Right forelimb (tissue), 1 donor: ENCODE measurements around the gene CHN1.

ENCODE experiments used
- DNase-seq: peaks from one replicate; pipeline ENCODE4 v3.0.0-alpha.2; 2018

Gene CHN1

DNA sequence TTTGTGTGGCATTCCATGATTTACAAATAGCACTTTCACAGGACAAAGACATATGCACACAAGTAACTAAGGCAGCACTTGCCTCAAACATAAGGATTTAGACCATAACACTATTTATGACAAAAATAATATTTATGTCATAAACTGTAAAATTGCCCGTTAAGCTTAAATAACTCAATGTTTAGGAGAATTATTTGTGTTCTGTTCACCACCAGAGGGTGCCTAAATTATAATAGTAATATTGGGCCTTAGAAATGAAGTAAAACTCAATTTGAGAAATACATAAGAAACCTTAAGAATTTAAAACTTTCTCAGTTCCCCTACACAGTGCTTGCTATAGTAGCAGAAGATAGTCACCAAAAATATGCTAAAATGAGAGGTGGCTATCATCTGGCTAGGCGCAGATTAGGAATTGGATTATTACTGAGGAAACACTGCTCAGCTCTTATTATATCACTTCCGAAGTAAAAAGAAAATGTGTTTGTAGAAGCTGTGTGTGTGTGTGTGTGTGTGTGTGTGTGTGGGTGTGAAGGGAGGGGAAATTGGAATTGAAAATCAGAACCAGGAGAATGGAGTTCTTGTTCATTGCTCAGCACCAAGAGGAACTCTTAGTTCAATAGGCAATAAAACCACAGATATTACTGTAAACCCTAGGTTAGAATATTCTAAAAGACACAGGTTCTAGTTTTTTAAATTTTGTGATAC, 4.9 kb upstream of the CHN1 start:
- DNase-seq, result no peak

DNA sequence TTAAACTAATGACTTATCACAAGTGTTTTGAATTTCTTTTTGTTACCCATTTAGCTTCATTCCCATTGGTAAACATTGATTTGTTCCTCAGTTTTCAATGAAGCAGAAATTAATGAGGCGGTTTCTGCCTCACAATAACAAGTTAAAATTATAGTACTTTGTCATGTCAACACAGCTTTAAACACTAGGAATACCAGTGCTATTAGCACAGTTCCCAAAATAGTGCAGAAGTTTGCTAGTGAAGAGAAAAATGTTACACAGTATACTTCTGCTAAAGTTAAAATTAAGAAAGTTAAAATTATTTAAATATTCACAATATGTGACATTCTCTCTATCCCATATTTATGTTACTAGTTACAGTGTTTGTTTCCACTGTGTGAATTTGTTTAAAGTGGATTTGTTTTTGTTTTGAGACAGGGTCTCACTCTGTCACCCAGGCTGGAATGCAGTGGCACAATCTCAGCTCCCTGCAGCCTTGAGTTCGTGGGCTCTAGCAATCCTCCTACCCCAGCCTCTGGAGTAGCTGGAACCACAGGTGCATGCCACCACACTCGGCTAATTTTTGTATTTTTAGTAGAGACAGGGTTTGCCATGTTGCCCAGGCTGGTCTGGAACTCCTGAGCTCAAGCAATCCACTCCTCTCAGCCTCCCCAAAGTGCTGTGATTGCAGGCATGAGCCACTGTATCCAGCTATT, 3.8 kb upstream of the CHN1 start:
- no peak for DNase-seq

DNA sequence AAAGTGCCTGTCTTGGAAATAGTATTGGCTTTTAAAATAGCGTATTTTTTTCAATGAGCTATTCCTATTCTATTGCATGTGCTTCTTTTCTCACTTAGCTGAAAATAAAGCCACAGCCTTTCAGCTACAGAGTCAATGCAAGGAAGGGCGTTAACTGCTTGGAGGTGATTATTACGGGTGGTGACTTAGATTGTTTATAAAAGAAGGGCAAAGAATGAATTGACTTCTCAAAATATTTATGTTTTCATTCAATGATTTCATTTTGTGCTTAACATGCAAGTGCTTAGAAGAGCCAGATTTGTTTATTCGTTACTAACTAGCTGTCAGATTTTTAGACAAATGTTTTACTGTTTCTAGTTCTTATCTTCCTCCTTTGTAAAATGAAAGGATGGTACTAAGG, 2.8 kb upstream of the CHN1 start:
- no peak for DNase-seq

DNA sequence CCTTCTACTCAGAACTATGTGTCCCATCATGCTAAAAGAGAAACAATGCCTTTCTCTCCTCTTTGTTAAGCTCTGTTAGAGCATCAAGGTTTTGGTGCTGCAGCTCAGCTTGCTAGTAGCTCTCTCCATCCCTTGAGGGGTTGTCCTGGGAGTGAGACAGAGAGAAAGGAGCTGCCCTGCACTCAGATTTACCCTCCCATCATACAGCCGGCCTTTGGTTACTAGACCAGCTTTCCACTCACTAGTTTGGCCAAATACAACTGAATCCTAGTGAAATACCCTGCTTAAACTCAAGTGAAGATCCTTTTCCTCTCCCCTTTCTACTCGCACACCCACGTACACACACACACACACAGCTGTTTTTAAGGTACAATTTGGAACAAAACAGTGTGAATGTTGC, 2.3 kb upstream of the CHN1 start:
- DNase-seq, result no peak

DNA sequence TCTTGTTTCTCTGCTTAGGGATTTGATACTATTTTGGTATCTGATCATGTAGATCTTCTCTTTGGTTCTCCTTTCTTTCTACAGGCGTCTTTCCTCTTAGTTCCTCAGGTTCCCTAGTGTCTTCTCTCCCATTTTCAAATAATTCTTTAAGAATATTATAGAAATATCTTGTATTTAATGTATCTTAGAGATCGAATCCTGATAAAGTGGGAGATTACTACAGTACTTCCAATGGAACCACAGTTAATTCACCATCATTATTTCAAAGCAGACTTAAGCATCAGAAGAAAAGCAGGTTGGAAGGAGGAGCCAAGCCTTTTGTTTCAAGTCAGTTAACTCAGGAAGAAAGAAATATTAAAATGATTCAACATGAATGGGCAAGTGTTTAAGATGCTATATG, 1.1 kb upstream of the CHN1 start:
- no peak for DNase-seq

DNA sequence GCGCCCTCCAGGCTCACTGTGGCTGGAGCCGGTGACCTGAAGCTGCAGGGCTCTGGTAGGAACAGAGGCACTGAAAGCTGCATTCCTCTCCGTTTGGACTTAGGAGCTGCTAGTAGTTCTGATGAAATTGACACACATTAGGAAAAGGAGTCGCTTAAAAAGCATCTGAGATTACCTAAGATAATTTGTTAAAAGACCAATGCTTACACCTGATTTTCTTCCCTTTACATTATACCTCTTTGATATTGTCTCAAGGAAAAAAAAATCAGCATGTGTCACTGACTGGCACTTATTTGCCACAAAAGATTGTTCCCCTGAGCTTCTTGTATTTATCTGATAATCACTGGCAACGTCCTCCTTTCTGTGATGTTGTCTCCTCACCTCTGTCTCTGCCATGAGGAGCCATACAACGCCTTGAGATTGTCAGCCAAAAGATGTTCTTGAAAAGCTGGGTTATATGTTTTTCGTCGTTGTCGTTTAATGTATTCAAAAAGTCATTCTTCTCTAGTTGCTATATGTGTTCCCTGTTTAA, 618 bp upstream of the CHN1 start:
- DNase-seq, result no peak

DNA sequence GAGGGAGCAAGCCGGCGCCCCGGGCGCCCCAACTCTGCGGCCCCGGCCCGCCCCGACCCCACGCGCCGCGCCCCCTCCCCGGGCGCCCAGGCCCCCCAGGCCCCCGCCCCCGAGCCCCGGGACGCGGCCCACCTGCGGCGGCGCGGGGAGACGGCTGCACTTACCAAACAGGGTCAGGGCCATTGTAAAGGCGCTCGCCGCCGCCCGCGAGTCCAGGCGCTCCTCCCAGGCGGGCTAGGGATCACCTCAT, 526 bp downstream of the CHN1 start:
- DNase-seq, result no peak

DNA sequence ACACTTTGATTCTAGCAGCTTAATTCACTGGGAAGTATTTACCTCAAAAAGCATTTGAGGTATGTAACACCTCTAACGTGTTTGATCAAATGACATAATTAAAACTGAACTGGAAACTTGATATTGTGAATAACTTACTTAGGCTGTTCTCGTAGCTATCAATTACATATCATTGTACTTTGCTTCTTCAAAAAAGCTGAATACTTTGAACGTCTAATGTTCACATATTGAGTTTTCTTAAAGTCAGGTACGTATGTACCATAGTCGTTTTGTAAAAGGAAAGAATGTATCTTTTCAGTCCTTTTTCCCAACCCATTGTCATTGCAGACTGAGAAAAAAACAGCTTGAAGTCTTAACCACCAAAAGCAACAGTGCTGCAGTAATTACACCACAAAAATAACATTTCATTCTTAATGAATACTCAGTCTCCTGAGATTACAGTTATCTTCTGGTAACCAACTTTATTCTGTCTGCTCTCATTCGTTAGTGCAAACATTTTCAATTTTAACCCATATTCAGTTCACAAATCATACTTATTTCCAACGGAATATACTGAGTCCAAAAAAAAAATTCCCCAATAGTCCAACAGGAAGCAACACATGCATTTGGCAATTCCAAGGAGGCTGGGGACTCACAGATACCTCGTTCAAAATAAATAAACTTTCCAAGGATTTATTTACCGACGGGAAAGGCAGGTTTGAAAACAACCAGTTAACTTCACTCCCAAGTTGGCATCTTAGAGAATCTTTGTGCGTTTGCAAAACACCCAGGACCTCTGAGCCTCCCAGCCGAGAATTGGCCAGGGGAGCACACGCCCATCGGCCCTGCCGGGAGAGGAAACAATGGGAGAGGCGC, 1.1 kb downstream of the CHN1 start:
- no peak for DNase-seq

DNA sequence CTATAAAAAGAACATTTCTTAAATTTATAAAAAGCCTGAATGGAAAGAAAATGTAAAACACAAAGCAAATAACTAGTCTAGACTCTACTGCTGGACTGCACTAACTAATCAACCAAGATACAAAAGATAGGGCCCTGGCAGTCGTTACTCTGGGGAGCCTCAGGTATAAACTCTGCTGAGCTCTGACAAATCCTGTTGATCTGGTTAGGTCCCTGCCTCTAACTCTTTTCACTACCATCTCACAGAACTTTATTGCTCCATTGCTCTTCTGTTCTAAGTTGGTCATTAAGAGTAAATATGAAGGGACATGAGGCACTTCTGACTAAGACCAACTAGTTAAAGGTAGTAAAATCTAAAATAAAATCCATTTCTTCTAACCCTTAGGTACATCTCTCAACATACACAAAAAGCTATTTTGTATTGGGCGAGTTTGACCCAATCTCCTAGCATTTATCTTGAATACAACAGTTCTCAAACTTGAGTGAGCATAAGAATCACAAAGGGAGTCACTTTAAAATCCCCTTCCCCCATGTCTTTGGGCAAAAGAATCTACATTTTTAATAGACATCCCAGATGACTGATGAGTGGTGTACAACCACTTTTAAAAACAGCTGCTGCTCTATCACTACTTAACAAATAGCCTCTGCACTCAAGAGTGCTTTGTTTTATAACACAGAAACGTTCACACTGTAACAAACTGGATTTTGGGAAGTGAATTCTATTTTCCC, 2.5 kb downstream of the CHN1 start:
- DNase-seq, result no peak

DNA sequence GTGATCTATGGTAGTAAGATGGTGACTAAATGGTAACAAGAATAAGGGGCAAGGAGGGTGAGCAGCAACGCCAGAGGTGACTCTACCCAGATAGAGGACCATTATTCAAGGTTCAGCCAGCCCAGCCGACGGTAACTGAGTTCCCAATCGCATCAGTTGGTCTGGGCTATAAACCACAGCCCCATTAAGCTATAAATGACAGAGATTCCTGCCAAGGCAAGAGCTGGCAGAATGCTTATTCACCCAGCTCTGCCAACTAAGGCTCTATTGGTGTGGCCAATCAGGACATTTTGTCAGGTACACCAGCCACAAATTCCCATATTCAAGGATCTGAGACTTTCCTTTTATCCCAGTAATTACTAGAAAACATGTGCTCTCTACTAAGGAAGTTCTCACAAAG, 3.6 kb downstream of the CHN1 start:
- DNase-seq, result no peak

DNA sequence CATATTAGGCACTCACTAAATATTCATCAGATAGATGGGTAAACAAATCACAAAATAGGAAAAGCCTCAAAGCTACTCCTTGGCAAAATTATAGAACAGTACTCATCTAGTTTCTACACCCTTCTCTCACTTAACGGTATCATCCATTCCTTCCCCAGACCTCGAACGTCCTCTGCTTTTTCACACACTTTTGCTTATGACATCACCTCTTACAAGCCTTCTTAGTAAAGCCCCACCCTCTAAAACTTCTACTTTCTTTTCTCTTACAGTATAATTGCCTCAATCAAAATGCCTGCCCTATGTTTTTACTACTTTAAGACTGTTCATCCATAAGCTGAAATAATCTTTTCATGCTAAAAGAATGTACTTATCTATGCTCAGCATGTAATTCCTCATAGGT, 8.1 kb downstream of the CHN1 start:
- no peak for DNase-seq

DNA sequence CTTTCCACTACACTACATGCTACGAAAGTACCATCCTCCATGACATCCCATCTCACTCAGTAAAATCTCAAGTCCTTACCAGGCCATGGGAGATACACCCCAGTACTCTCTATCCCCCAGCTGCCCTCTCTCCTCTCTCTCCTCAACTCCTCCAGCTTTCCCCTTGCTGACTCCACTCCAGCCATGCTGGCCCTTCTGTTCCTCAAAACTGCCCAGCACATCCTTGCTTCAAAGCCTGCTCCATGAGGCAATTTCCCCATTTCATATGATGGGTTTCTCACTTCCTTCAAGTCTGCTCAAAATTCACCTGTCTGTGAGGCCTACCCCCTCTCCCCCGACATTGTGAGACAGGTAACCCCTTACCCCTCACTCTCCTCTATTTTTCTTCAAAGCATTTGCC, 8.6 kb downstream of the CHN1 start:
- DNase-seq, result no peak

DNA sequence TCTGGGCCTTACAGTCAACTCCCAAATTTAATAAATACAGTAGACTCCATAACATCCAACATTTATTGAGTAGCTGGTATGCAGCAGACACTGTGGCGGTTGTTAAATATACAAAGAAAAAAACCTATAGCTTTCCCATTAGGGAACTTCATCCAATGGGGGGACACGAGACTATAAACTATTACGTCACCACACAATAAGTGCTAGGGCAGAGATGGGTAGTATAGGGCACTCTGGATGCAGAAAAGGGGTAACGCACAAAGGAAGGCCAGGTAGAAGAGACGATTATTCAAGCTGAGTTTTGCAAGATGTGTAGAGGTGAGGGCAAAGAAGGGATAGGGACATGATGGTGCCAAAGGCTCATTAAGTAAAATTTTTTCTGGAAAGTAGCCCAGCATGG, 10.8 kb downstream of the CHN1 start:
- no peak for DNase-seq

DNA sequence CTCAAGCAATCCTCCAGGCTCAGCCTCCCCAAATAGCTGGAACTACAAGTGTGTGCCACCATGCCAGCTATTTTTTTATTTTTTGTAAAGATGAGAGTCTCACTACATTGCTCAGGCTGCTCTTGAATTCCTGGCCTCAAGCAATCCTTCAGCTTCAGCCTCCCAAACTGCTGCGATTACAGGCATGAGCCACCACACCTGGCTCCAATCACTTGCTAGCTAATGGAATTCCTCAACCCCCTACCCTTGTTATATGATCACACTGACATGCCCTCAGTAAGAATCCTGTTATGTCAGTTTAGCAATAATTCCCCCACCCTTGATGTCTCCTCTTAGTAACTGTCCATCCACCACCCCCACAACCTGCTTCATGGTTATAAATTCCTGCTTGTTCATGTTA, 12.3 kb downstream of the CHN1 start:
- DNase-seq, result no peak

DNA sequence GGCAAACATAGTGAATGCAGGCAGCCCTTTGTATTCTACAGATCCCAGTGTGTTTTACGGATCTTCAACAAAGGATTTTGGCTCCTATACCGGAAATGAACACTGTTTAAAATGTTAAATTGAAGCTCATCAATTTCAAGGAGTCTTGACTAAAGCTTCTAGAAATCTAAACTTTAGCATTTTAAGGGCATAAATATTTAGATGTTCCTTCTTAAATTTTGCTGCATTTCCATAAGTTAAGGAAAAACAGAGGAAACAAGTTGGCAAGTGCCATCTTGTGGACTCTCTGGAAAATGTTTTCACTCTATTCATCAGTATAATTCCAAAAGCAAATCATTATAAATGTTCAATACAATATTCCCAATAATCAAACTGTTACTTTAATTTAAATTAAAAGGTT, 19.6 kb downstream of the CHN1 start:
- no peak for DNase-seq

DNA sequence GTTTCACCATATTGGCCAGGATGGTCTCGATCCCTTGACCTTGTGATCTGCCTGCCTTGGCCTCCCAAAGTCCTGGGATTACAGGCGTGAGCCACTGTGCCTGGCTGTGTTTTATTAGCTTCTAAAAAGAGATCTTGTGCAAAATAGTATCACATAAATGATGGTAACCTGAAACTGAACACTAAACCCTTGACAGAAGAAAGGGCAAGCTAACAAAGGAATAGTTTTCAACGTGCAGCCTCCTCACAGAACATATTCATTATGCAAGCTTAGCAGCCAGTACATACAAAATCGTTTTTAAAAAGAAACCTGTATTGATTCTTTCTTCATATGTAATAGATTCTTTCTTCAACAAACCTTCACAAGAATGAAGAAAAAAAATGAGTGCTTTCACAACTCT, 20.6 kb downstream of the CHN1 start:
- no peak for DNase-seq

DNA sequence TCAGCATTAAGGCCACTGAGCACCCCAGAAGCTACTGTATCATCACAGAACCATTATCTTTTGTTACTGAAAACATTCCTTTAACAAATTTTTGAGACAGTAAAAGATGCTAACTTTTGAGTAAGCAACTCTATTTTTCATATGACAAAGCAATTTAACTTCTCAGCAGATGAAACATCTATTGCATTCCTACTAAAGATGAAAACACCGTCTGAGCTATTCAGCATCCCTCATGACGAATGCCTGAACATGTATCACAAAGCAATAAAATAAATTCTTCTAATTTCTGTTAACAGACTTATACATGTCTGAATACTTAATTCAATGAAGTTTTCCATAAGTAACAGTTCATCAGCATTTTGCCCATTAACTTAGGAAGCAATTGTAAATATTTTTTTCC, 23.9 kb downstream of the CHN1 start:
- no peak for DNase-seq

DNA sequence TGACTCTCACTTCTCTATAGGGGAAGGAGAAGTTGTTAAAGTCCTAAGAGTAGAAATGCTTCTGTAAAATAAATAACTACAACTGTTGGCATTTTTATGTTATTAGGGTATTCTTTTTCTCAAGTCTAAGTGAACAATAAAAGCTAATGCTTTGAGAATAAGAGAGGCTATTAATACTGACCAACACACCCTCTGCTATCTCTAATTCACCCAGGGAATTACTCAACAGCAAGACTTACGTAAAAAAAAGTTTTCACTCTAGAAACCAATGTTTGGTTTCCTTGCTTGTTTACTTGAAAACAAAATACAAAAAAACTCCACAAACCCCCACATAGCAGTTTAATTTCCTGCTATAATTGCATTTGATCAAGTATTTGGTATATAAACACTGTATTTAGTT, 25.2 kb downstream of the CHN1 start:
- no peak for DNase-seq

DNA sequence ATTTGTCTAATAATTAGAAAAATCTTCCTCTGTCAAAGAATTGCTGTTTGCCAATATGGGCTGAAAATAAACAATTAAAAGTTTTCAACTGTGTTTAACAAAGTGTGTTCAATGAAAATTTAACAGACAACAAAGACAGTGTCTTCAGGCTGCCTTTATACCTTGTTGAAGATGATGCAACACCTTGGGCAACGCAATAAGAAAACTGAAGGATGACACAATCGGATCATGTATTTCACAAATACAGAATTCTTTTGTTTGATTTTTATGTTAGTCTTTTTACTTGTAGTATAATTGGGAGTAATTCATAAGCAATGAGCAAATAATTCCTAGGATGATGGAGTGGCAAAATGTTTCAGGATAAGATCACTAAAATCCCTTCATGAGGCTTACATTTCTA, 27.8 kb downstream of the CHN1 start:
- DNase-seq, result no peak

DNA sequence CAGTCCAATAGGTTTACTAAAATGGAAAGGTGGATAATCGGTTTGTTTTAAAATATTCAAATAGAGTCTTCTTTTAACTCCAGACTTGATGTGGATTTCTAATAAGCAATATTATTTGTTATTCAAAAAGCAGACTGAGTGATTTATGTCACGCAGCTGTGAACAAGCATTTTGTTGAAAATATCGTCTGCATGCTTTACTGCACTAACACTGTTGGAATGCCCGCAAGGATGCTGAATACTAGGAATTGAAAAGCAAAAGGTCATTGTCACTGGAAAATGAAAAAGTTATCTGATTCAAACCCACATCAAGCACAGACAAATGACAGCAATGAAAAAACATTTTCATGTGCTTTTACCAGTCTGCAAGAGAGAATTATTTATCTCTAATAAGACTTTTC, 31.1 kb downstream of the CHN1 start:
- no peak for DNase-seq

DNA sequence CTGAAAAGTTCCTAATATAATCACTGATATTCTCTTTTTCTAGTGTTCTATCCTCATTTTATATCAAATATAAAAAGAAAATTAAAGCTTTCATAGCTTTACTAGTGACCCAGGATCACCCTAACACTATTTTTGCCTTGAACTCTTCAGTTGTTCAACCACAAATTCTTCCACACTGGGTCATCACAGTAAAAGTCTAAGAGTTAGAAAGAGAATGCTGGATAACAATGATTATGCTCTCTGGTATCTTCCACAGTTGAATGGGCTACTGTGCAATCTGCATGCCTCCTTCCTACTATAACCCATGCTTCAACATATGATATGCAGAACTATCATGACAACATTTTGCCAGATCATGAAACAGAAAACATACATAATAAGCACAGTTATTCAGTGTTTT, 32.3 kb downstream of the CHN1 start:
- no peak for DNase-seq

DNA sequence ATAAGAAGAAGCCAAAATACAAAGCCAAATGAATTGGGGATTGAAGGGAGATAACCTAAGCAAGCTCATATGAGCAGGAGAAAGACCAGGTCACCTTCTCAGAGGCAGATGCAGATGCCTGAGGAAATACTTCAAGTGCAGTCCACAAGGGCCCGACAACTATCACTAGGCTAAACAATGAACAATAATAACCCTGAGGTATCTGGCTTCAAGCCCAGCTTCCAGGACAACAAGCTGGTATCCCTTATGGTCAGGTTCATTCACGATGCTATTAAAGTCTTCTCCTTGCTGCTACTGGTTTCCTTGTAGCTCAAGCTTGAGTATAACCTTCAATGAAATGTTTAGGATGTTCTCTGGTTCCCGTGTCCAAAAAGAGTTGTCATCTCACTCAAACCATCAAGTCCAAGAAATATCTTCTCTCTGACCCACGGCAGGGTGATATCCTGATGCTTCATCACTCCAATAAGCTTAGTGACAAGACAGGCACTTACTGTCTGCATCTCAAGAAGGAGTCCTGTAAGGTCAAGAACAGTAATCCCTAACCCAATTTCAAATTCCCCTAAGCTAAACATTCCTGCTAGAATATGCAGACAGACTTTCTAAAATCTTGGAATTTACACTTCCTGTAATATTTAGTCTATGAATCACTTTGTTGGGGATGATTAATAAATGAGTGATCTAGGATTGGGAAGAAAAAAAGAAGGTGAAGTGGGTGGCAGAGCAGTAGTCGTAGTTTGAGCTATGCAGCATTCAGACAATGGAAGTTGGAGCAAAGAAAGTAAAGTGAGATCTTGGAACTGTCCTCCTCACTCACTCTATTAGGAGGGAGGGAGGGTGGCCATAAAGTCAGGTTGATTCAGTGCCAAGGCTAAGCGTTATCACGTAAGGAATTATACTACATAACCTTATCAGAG, 33.1 kb downstream of the CHN1 start:
- DNase-seq, result no peak
